ENCODE measurements around the gene KRTAP5-8.
"Not testable (repeated sequence)": the region's sequence is repeated elsewhere in the genome, so short reads cannot be mapped to it uniquely, and the experiment has no call there.

KRTAP5-8 gene

DNA sequence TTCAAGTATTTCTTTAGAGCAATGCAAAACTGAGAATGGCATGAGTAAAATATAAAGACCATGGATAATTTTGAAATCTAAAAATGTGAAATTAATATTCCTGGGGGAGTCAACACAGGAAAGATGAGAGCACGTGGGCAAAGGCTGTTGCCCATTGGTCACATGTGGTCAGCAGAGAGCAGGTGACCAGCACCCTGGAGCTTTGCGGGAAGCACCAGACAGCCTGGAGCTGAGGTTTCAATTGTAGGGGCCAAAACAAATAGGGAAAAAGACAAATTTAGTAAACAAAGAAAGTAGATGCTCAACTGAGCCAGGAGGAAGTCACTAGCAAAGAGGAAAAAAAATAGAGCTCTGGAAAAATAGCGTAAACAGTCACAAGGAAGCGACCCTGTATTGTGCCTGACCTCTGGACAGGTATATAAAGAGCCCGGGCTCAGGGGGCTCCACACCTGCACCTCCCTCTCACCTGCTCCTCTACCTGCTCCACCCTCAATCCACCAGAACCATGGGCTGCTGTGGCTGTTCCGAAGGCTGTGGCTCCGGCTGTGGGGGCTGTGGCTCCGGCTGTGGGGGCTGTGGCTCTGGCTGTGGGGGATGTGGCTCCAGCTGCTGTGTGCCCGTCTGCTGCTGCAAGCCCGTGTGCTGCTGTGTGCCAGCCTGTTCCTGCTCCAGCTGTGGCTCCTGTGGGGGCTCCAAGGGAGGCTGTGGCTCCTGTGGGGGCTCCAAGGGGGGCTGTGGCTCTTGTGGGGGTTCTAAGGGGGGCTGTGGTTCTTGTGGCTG, 10.8 kb upstream of the KRTAP5-8 start, which contains the start of gene KRTAP5-7:
Gene KRTAP5-7, plus strand, starts transcription at position 472 of the 780 bp plus-strand sequence. Its CDS starts 34 bp downstream, at position 506.
- TF ChIP-seq USF1 (IDR thresholded peaks at IDR 0.05); RAD21 (IDR thresholded peaks at IDR 0.05; ENCODE audit: low read depth); TCF12 (IDR thresholded peaks at IDR 0.05; ENCODE audit: low read depth): not testable (repeated sequence)

GRCh38 chr11:71527576-71528210, 10.1 kb upstream of the KRTAP5-8 start:
- no peak for TF ChIP-seq MAX (IDR thresholded peaks at IDR 0.05)

- TF ChIP-seq TEAD4 (IDR thresholded peaks at IDR 0.05) (no peak), CEBPB (IDR thresholded peaks at IDR 0.05) (no peak), FOXM1 (IDR thresholded peaks at IDR 0.05; ENCODE audit: borderline replicate concordance, low read depth) (no peak), REST (IDR thresholded peaks at IDR 0.05; ENCODE audit: low read depth) (no peak)
These were observed 7.2 kb upstream of the KRTAP5-8 start for GRCh38 chr11:71530602-71531001.

DNA sequence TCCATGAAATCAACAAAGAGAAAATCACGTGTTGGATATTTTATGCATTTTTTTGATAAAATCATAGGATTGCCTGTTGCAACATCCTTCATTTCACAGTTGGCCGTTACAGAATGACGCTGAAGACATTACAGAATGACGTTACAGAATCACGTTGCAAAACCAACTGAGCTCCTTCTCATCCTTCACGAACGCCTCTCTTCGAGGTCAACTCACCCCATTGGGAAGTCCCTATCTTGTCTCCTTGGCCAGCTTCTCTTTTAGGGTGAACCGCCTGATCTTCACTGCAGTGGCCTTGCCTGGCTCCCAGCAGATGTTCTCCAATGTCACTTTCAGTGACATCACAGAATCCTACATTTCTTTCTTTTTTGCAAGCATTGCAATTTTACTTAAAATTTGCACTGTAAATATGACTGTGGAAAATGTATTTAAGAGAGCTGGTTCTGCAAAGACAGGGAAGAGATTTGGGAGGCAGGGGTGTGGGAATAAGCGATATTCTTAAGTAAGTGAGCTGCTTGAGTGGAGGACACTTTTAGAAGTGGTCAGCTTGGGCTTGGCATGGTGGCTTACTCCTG, 5.7 kb upstream of the KRTAP5-8 start:
- TF ChIP-seq CREB1 (IDR thresholded peaks at IDR 0.05; ENCODE audit: low read depth) (no peak), ZBTB7A (IDR thresholded peaks at IDR 0.05; ENCODE audit: low read depth) (no peak), EGR1 (IDR thresholded peaks at IDR 0.05) (no peak), CEBPB (IDR thresholded peaks at IDR 0.05) (no peak), YY1 (IDR thresholded peaks at IDR 0.05; ENCODE audit: low read depth) (no peak), REST (IDR thresholded peaks at IDR 0.05; ENCODE audit: low read depth) (no peak), TAF1 (IDR thresholded peaks at IDR 0.05; ENCODE audit: low read depth) (no peak), TEAD4 (IDR thresholded peaks at IDR 0.05) (no peak), MAX (IDR thresholded peaks at IDR 0.05) (no peak), FOXM1 (IDR thresholded peaks at IDR 0.05; ENCODE audit: borderline replicate concordance, low read depth) (no peak), TCF12 (IDR thresholded peaks at IDR 0.05; ENCODE audit: low read depth) (no peak), NFIC (IDR thresholded peaks at IDR 0.05) (no peak), RAD21 (IDR thresholded peaks at IDR 0.05; ENCODE audit: low read depth) (no peak), EP300 (IDR thresholded peaks at IDR 0.05; ENCODE audit: borderline replicate concordance) (no peak), USF1 (IDR thresholded peaks at IDR 0.05) (no peak)

- TF ChIP-seq TAF1 (IDR thresholded peaks at IDR 0.05; ENCODE audit: low read depth) (no peak), USF1 (IDR thresholded peaks at IDR 0.05) (no peak), YY1 (IDR thresholded peaks at IDR 0.05; ENCODE audit: low read depth) (no peak), MAX (IDR thresholded peaks at IDR 0.05) (no peak), RAD21 (IDR thresholded peaks at IDR 0.05; ENCODE audit: low read depth) (no peak), REST (IDR thresholded peaks at IDR 0.05; ENCODE audit: low read depth) (no peak), TEAD4 (IDR thresholded peaks at IDR 0.05) (no peak), EP300 (IDR thresholded peaks at IDR 0.05; ENCODE audit: borderline replicate concordance) (no peak), CREB1 (IDR thresholded peaks at IDR 0.05; ENCODE audit: low read depth) (no peak), TCF12 (IDR thresholded peaks at IDR 0.05; ENCODE audit: low read depth) (no peak)
These were observed 2.0 kb upstream of the KRTAP5-8 start for GRCh38 chr11:71535825-71536224.

All from Ishikawa (cell line).